DMS114 treated with DMSO at 0.1 percent for 48 hours (cell line): ENCODE data around the gene FNDC5.
"Not testable (repeated sequence)": the region's sequence is repeated elsewhere in the genome, so short reads cannot be mapped to it uniquely, and the experiment has no call there.

Experiments
- DNase-seq: peaks from one replicate; lab custom pipeline; 2025; ENCODE audit not compliant: unreplicated experiment; lab: John Stamatoyannopoulos, UW

Gene FNDC5

DNA sequence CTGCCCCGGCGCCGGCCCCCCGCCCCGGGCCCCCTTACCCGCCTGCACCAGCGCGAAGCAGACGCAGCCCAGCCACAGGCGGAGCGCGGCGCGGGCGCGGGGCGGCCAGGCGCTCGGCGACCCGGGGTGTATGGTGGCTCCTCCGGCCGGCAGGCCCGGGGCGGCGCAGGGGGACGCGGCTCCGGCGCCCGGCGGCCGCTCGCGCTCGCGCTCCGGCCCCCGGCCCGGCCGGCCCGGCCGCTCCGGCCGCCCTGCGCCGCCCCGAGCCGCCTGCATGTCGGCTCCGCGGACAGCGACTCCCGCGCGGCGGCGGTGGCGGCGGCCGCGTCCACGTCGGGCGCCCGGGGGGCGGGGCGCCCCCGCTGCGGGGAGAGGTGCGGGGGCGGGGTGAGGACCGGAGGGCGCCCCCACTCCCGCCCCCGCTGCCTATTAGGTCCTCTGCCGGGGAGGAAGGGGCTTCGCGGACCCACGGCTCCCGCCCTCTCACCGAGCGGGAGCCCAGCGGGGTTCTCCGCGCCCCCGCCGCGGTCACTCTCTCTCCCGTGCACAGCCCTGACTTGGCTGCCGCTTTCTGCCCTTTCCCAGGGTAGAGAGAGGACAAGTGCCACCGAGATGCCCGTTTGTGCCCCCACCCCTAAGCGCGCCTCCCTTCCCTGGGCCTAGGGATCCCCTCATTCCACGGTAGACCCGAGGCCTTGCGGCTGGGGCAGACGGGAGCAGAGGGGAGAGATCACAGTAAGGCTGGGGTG is at the start of gene FNDC5:
FNDC5 (minus strand) TSS at position 298 of the 749 bp plus-strand sequence.
- no peak for DNase-seq

DNA sequence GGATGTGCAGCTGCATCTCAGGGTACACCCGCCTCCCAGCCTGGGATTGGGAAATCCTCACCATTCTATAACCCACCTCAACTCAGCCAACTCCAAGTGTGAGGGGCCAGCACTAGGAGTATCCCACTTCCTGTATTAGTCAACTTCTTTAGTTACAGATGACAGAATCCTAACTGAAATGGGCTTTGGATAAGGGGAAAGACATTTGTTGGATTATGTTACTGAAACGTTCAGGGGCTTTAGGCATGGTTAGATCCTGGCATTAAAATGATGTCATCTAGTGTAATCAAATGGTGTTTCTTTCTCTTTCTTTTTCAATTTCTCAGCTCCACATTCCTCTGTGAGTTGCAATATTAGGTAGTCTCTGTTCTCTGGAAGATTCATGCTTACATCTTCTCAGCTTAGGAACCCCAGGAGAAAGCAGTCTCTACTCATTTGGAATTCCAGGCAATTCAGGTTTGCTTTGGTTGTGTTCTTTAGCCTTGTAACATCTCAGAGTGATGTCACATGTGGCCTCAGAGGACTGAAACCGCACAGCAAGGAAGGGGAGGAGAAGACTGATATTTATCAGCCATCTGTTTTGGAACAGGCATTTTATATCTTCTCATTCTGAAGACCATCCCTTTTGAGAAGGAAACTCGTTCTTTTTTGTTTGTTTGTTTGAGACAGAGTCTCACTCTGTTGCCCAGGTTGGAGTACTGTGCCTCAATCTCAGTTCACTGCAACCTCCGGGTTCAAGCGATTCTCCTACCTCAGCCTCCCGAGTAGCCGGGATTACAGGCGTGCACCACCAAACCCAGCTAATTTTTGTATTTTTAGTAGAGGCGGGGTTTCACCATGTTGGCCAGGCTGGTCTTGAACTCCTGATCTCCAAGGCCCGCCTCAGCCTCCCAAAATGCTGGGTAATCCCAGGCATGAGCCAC is 49.4 kb upstream of the FNDC5 start:
- no peak for DNase-seq

DNA sequence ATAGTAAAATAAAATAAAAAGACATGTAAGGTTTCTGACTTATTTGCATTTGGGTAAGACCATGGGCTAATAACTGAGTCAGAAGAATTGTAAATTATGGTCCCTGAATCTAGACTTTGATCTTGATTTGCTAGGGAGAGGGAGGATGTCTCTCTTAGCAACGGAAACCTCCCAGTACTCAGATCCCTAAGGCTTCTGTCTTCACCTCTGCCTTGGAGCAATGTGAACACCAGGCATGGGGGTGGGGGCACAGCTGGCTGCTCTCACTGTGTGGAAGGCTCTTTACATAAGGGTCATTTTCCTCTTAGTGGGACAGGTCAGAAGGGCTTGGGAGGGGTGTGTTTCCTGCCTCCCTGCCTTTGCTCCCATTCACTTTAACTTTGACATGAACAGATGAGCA is 47.5 kb upstream of the FNDC5 start:
- DNase-seq: no peak

DNA sequence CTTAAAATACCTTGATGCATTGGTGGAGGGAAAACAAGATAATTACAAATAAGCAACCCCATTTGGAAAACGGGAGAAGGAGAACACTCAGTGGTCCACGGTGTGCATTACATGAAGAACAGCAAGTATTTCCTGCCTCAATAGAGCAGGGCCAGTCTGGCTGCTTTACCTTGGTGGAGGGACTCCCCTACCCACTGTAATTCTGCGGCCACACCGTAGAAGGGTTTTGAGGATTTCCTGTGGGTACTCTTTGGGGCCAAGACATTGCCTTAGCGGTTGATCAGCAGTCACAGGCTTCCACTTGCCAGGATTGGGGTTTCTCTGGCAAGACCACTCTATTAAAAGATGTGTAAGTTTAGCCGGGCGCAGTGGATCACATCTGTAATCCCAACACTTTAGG is 46.8 kb upstream of the FNDC5 start:
- no peak for DNase-seq

DNA sequence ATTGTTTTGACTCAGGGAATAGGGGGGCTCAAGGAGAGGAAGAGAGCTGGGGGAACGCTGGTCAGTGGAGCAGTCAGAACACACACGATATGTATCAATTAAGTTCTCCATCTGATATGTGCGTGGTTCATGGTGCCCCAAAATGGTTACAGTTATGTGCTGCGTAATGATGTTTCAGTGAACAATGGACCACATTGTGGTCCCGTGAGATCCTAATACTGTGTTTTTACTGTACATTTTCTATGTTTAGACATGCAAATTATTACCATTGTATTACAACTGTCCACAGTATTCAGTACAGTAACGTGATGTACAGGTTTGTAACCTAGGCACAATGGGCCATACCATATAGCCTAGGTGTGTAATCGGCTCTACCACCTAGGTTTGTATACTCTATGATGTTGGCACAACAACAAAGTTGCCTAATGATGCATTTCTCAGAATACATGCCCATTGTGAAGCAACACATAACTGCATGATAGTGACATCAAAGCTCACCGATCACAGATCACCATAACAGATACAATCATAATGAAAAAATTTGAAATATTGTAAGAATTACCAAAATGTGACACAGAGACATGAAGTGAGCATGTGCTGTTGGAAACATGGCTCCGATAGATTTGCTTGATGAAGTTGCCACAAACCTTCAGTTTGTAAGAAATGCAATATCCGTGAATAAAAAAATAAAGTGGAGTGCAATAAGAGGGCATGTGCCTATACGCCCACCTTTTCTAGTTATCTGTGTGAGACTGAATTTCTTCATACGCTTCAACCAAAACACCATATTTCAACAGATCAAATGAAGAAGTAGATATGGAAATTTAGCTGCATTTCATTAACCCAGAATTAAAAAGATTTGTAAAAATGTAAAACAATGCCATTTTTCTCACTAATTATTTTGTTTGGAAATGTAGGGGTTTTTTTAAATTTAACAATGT is 45.3 kb upstream of the FNDC5 start:
- no peak for DNase-seq

DNA sequence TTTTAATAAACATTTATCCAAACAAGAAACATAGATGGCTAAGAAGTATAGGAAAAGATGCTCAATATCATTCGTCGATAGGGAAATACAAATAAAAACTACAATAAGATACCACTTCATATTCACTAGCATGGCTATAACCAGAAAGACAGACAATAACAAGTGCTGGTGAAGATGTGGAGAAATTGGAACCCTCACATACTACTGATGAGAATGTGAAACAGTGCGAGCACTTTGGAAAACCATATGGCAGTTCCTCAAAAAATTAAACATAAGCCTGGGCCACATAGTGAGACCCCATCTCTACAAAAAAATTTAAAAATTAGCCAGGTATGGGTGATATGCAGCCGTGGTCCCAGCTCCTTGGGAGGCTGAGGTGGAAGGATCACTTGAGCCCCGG is 39.6 kb upstream of the FNDC5 start:
- no peak for DNase-seq

DNA sequence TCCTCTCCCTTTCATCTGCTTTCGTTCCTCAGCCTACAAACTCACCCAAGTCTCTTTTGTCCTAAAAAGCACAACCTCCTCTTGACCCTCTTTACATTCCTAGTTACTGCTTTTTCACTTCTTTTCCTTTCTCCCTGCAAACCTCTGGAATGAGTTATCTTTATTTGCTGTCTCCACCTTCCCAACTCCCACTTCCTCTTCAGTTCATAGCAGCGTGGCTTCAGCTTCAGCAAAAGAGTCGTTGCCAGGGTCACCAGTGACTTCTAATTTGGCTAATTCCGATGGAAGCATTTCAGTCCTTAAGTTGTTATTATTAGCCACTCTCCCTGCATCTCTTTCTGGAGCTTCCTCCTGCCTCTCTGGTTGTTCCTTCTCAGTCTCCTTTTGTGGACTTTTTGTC is 36.7 kb upstream of the FNDC5 start:
- DNase-seq: no peak

DNA sequence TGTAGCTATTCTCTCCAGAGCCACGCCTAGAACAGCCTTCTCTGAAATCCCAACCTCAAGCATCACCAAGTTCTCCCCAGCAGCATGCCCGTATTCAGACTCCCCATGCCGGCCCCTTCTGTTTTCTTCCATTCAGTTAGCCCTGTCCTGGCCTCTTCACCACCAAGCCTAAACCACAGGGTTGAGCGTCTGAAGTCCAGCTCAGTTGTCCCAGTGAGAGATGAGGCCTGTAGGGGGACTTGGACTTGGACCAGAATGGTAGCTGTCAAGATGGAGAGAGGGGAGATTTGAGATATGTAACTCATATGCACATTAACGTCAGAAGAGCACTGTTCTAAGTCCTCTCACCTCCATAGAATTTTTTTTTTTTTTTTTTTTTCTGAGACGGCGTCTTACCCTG is 35.9 kb upstream of the FNDC5 start:
- DNase-seq: no peak

DNA sequence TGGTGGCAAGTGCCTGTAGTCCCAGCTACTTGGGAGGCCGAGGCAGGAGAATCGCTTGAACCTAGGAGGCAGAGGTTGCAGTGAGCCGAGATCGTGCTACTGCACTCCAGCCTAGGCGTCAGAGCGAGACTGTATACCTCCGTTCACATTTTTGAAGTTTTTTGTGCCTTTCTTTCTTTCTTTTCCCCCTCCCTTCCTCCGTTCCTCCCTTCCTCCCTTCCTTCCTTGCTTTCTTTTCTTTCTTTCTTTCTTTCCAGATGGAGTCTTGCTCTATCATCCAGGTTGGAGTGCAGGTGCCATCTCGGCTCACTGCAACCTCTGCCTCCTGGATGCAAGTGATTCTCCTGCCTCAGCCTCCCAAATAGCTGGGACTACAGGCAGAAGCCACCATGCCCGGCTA is 34.9 kb upstream of the FNDC5 start:
- DNase-seq: not testable (repeated sequence)

DNA sequence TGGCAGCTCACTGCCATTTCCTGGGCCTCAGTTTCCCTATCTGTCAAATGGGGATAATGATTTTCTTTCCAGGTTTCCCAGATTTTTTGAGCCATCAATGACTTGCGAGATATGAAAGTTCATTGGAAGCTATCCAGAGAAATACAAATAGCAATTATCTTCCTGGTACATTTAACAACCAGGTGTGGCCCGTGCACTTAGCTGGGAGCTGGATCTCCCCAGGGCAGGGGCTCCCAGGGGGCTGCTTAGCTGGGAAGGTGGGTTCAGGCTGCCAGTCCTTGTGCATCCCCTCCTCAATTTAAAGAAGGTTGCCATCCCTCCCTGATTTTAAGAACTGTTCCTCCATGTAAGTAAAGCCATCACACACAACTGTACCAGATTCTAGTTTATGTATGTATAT is 34.1 kb upstream of the FNDC5 start:
- DNase-seq: no peak

DNA sequence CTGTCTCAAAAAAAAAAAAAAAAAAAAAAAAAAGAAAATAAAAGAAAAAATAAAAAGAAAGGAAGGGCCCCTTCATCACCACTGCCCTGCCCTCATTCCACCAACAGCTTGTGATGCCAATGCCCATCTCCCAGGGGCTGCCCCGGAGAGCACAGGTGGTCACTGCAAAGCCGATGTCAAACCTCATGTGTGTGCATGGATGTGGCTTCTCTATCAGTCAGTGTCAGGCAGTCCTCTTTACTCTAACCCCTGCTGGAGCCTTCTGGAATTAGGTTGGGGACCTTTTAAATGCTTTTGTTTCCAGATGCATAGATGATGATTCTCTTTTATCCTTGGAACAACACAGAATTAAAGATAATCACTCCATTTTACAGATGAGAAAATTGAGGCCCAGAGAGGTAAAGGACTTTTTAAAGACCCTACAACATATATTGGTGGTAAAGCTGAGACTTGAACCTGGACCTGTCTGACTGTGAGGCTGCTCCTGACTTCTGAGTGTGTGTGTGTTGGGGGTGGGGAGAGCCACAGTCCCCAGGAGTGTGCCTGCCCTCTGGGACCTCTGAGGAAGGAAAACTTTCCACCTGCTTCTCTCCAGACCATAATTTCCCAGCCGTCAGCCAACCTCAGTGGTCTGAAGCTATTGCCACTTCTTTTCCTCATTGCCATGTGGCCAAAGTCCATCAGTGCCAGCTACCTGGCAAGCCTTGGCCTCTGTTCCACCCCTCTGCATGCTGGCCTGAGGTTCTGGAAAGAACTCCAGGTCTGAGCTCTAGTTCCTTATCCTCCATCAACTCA is 33.5 kb upstream of the FNDC5 start:
- no peak for DNase-seq

DNA sequence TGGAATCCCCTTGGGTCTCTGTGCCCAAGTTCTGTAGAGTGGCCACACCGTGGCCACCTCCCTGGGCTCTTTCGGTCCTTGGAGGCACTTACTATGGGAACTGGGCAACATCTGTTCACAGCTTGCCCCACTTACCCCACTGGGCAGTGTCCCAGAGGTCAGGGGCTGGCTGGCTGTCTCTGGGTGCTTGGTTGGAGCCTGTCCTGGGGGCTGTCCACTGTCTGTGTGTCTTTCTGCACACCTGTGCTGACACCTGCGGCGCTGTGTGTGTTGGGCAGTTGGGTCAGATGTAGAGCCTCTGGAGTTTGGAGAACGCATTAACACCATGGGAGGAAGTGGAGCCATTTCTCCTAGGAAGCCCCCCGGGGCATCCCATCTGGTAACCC is 31.8 kb upstream of the FNDC5 start:
- DNase-seq: no peak

DNA sequence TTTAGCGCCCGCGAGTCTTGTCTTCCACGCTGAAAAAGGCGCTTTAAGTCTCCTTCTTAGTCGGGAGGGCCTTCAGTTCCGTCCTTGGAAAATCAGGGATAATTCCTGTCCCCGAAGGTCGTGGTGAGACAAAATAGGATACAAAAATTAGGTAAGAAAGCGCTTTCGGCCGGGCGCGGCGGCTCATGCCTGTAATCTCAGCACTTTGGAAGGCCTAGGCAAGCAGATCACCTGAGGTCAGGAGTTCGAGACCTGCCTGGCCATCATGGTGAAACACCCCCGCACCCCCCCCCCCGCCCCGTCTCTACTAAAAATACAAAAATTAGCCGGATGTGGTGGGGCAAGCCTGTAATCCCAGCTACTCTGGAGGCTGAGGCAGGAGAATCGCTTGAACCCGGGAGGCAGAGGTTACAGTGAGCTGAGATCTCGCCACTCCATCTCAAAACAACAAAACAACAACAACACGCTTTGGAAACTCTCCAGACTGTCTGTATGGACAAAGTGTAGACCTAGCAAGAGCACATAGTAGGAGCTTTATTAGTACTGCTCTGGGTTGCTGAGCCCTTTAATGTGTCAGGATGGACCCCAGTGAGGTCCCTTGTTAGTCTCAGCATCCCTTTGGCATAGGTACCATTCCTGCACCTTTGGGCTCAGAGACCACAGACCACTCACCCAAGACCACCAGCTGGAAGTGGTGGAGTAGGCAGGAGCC is 31.3 kb upstream of the FNDC5 start:
- DNase-seq: no peak

DNA sequence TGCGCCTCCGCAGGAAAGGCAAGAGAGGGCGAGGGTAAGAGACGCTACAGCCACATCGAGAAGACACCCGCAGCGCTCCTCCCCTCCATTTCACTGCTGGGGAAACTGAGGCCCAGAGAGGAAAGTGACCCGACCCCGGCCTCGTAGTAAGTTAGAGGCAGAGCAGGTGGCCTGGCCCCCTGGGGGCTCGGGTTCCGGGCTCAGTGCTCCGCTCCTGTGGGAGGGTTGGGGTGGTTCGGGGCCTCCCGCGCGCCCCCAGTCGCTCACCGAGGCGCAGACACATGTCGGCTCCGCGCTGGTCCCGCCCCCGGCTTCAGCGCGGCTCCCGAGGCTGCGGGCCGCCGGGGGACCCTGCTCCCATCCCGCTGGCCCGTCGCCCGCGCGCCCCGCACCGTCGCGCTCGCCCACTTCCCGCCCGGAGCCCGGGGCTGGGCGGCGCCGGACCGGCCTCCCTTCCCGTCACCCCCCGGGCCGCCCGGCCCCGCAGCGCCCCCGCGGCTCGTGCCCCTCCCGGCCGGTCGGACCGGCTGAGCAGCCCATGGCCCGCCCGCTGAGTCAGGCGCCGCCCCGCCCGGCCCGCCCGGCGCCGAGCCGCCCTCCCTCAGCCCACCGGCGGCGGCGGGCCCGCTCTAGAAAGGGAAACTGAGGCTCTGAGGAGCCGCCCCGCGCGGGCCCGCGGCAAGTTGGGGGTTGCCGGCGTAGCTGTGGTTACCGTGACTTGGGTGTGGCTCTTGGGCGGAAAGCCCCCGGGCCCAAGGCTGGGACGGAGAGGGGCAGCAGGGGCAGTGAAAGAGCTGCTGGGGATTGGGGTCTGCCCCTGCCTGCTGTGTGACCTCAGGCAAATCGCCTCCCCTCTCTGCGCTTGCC is 30.5 kb upstream of the FNDC5 start, which contains the start of gene TMEM54:
TMEM54 (minus strand) TSS at position 434 of the 867 bp plus-strand sequence; CDS start at position 283, 151 bp downstream.
- DNase-seq: no peak

DNA sequence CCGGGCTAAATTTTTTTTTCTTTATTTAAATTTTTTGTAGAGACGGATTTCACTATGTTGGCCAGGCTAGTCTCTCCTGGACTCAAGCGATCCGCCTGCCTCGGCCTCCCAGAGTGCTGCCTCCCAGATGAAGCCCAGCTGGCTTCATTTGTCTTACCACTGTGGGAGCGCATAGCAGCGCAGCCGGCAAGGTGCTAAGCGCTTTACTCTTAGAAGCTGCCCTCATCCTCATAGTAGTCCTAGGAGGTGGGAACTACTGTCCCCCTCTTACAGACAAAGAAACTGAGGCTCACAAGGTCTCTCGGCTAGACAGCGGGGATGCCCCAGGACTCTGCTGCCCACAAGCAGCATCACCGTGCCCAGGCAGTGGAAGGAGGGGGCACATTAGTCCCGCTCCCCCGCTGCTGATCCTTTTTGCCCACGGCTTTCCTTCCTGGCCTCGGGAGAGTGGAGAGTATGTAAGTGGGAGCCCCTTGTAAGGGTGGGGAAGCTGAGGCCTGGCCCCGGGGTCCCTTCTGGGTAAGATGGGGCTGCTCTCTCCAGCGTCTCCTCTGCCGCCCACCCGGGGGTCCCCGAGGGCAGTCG is 29.8 kb upstream of the FNDC5 start:
- no peak for DNase-seq

DNA sequence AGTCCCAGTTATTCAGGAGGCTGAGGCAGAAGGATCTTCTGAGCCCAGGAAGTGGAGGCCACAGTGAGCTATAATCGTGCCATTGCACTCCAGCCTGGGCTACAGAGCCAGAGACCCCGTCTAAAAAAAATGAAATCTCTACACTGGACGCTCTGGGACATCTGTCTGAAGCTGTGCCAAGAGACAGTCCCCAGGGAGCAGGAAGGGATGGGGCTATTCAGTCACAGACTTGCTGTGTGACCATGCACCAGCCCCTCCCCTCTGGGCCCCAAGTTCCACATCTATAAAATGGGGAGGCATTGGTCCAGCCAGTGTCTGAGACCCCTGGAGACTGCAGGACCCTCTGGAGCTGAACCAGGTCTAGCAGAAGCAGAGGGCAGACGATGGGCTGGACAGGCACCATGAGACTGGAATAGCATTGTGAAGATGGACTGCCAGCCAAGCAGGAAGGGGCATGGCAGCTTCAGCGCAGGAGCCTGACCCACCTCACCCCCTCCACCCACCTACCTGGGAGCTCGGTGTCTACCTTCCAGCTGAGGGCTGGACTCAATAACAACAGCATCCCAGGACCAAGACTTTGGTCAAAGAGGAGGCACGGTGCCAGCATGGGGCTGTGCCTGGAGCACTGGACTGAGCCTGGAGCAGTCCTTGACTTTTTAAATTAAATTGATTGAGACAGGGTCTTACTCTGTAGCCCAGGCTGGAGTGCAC is 29.0 kb upstream of the FNDC5 start:
- no peak for DNase-seq

DNA sequence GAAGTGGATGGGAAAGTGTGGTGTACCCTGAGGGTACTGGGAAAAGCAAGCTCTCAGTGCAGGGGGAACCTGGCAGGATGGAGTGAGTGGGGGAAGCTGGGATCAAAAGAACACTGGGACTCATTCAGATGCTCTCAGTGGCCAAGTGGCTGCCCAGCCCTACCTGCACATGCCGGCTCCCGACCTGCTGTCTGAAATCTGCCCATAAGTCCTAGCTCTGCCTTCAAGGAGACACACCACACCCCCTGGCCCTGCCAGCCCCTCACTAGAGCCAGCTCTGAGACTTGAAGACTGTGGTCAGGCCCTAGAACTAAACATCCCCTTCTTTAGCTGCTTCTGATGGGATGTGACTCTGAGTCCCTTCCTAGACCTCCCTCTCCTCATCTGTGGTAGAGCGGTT is 28.2 kb upstream of the FNDC5 start:
- no peak for DNase-seq

DNA sequence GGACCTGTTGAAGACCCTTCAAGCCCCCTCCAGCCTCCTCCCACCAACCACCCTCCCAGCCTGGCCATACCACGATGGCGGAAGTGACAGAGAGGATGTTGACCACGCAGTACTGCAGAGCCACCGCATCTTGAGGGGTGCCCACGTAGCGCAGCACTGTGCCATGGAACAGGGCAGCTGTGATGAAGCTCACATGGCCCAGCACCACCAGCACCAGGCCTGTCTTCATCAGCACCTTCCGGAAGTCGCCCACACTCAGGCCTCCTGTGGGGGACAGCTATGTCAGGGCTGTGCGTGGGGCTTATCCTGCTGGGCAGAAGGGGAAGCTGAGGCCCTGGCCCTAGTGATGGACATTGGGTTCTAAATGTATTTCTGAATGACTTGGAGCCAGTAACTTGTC is 27.3 kb upstream of the FNDC5 start:
- no peak for DNase-seq
